HG02759 (cell line): ENCODE data around the gene GOLGA8H.
A peak's percentile ranks its signal among the peaks of the same experiment; 100 is the strongest.
"Not testable (repeated sequence)": the region's sequence is repeated elsewhere in the genome, so short reads cannot be mapped to it uniquely, and the experiment has no call there.

Experiments
- ATAC-seq: cut with Tn5 transposase; IDR thresholded peaks from one replicate; pipeline ENCODE4 v1.9.1; 2021; ENCODE audit warnings: mild to moderate bottlenecking, moderate library complexity; ENCODE audit not compliant: unreplicated experiment

Gene GOLGA8H, protein sequence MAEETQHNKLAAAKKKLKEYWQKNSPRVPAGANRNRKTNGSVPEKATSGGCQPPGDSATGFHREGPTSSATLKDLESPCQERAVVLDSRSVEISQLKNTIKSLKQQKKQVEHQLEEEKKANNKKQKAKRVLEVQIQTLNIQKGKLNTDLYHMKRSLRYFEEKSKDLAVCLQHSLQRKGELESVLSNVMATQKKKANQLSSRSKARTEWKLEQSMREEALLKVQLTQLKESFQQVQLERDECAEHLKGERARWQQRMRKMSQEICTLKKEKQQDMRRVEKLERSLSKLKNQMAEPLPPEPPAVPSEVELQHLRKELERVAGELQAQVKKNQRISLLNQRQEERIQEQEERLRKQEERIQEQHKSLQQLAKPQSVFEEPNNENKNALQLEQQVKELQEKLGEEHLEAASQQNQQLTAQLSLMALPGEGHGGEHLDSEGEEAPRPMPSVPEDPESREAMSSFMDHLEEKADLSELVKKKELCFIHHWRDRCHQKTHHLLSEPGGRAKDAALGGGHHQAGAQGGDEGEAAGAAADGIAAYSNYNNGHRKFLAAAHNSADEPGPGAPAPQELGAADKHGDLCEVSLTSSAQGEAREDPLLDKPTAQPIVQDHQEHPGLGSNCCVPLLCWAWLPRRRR

DNA sequence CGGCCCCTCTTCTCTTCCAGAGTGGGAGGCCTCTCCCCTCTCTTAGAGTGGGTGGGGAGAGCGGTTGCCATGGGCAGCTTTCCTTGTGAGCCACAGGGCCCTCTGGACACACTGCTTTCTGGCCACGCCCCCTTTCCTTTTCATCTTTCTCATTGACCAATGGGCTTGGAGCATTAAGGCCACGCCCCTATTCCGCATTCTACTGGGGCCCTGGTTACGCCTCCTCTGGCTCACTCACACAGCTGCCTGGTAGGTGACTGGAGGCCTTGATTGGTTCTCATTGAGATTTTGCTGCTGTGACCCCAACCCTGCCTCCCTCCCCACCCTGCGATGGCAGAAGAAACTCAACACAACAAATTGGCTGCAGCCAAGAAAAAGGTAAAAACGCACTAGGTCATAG, at the start of gene GOLGA8H:
Gene GOLGA8H, plus strand, starts transcription at position 233 of the 400 bp plus-strand sequence. Its CDS starts 98 bp downstream, at position 331.
- ATAC-seq = not testable (repeated sequence)

DNA sequence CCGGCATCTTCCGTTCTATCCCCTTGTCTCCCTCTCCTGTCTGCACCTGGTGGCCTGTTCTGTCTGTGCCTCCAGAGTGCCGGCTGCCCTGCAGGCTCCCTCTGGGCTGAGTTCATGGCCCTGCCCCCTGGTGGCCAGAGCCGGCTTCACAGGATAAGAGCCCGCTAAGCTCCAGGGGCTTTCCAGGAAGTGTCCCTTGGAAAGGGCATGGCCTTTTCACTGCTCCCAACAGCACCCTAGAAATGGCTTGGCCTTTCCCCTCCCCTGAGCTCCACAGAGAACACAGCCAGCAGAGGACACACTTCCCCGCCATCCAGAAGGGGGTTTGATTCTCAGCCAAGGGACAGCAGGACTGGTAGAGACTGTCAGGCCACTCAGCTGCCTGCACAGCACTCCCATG, 36.9 kb upstream of the GOLGA8H start:
- ATAC-seq = not testable (repeated sequence)

DNA sequence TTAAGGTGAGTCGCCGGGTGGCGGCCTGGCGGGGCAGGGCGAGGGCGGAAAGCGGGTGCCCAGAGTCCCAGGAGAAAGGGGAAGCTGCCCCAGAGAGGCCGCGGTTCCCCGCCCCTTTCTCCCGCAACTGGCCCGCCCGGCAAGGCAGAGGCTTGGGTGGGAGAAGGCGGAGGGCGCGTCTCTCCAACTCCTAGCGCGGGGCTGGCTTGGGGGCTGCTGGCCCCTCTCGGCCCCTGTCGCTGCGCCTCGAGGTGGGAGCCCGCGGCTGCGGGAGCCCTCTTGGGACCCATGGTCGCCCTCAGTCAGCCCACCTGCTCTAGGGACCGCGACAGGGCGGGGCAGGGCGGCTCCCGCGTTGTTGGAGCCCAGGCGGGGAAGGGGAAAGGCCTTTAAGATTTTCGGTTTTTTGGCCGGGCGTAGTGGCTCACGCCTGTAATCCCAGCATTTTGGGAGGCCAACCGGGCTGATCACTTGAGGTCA, 30.8 kb upstream of the GOLGA8H start:
- peak; percentile 47 for ATAC-seq

DNA sequence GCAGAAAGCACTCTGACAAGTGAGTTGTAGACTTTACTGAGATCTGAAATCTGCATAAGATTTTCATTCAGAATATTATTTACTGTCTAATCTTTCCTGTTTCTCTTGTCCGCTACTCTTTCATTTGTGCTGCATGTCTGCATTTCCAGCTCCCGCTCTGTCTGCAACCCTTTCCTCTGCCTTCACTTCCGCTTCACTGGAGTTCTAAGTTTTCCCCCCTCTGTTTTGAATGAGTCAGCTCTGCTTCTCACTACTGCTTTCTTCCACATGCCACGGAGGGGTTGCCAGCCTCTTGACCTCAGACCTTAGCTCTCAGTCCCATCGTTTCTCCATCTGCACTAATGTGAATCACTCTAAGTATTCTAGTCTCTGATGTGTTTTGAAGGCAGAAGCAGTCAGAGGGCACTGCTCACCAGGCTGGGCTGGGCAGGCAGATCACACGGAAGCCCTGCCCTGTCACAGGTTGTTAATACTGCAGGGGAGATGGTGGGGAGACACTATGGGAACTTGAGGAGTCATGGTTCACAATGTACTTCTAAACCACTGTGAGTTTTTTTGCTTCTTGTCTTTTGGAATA, 24.3 kb upstream of the GOLGA8H start:
- ATAC-seq = not testable (repeated sequence)

DNA sequence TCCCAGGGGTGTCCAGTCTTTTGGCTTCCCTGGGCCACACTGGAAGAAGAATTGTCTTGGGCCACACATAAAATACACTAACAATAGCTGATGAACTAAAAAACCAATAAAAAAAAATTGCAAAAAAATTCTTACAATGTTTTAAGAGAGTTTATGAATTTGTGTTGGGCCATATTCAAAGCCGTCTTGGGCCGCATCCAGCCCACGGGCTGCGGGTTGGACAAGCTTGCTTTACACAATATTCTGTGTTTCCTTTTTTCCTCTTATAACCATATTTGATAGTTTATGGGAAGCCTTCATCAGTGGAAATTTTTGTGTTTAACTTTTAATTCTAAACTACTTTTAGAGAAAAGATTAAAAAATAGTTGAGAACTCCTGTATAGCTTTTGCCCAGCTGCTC, 23.1 kb upstream of the GOLGA8H start:
- ATAC-seq = not testable (repeated sequence)

DNA sequence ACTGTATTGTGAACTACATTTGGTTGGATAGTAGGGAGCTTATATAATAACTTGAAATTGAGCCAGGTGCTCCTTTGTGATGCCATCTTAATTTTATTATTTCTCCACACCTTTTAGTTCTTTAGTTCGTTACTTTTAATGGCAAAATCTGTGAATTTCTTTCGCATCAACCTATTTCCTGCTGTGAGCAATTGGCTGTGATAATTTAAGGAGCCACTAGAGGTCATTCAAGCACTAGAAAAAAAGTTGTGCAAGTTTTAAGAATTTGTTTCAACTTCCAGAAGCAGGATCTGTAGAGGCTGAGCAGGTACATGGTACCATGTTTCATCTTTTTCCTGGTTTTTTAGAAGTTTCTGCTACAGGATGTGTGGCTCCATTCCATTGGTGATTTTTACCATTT, 4.9 kb upstream of the GOLGA8H start:
- ATAC-seq = not testable (repeated sequence)

DNA sequence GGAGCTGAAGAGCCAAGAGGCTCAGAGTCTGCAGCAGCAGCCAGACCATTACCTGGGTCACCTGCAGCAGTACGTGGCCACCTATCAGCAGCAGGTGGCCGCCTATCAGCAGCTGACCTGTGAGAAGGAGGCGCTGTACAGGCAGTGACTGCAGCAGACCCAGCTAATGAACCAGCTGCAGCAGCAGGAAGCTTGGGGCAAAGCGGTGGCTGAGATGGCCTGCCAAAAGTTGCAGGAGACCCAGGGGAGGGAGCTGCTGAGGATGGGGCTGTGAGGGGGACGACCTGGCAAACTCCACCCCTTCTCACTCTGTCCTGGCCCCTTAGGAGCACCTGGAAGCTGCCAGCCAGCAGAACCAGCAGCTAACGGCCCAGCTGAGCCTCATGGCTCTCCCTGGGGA, 8.4 kb downstream of the GOLGA8H start:
- ATAC-seq = not testable (repeated sequence)

DNA sequence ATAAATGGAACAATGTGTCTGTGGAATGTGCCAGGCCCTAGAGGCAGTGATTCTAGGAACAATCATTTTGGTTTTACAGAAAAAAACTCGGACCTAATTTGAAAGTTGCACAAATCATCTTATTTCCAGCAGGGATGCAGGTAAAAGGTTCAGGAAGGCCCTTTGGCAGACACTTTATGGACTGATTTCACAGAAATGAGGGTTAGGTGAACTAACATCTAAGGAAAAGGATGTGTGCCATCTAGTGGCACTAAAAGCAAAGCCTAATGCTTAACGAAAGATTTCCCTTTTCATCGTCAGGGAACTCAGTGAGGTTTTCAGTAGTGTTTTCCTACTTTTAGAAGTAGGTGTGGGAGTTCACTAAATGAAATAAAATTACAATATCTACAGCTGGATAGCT, 17.5 kb downstream of the GOLGA8H start:
- ATAC-seq = not testable (repeated sequence)

DNA sequence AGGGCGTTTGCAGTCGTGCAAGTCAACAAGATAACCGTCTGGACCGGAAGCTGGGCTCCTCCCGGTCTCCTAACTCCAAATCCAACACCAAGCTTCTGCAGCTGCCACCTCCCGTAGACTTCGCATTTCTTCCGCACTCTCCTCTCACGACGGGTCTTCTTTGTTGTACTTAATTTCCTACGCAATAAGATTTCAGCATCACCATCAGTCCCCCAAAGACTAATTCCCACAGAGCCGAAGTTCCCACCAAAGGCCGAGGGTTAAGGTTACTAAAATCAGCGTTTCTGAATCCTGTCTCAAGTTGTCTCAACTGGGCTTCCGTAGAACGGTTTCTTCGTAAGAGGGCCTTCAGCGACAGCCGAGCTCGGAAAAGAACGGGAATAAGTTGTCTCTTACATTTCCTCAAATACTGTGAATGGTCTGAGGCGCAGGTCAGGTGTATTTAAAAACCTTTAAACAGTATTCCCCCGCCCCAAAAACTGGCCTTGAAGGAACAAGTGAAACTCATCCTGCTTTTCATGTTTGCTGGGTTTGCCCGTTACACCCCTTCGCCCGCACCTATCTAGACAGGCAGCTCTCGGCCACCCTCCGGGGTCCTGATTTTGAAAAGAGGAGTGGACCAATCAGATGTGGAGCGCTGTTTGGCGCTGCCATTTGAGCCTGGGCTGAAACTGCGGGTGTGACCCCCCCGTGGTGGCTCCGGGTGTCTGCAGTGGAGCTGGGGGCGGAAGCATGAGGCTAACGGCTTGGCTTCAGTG, 21.8 kb downstream of the GOLGA8H start, which contains the start of gene ARHGAP11B:
Gene ARHGAP11B, plus strand, starts transcription at position 693 of the 758 bp plus-strand sequence.
- peak; percentile 94 for ATAC-seq

DNA sequence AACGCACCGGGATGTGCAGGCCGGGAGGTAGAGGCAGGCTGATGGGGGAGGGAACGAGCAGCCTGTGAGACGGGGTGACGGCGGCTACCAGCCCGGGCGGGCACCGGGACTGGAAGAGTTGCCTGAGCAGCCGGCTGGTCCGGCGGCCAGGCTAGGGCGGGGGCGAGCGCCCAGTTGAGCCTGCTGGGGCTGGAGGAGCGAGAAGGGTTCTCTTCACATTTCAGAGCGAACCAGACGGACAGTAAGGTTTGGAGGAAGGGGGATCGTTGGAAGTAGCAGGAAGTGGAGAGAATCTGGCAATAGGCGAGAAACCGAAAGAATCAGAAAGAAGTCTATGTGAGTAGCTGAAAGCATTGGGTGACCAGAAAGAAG, 22.4 kb downstream of the GOLGA8H start:
- ATAC-seq = peak; percentile 0

DNA sequence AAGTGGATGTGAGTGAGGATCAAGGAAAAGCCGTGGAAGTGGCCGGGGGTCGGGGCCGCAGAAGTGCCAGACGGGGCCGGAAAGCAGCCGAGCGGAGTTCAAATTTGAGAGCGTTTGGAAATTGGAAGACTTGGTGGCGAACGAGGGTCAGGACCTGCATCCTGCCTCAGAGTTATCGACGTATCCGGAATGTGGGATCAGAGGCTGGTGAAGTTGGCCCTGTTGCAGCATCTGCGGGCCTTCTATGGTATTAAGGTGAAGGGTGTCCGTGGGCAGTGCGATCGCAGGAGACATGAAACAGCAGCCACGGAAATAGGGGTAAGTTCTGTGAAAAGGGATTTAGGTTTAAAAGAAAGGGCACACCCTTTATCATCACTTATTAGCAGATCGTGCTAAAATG, 22.8 kb downstream of the GOLGA8H start:
- not testable (repeated sequence) for ATAC-seq

DNA sequence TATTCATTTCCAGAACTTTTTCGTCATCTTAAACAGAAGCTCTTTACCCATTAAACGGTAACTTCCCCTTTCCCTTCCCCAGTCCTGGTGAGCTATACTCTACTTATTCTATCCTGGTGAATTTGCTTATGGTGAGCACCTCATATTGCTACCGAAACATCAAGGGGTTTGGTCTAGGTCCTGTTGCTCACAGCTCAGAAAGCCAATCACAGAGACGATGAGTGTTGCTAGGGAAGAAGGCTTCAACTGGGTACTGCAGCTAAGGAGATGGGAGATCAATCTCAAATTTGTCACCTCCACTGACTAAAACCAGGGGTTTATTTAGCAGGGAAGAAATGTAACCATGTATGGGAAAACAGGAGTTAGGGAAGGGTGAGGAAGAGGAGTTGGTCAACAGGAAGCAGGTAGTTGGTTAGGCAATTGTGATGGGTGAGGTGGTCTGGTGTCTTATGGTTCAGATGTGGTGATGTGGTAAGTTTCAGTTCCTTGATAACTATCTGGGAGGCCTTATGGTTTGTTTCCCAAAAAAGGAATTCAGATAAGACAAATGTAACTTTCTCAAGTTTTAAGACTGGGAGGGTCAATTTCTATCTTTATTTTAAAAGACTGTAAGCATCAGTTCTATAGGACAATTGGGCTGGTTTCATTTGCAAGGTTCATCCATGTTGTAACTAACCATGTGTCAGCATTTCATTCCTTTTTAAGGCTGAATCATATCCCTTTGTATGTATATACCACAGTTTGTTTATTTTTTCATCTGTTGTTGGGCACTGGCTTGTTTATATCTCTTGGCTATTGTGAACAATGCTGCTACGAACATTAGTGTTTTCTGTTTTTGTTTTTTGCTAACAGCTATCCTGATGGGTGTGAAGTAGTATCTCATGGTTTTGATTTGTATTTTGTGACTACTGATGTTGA, 46.4 kb downstream of the GOLGA8H start:
- ATAC-seq = peak; percentile 97

DNA sequence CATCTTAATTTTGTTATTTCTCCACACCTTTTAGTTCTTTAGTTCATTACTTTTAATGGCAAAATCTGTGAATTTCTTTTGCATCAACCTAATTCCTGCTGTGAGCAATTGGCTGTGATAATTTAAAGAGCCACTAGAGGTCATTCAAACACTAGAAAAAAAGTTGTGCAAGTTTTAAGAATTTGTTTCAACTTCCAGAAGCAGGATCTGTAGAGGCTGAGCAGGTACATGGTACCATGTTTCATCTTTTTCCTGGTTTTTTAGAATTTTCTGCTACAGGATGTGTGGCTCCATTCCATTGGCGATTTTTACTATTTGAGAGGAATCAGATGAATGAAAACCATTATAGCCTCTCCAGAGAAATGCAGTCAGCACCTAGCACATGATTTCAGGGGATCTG, 57.3 kb downstream of the GOLGA8H start:
- not testable (repeated sequence) for ATAC-seq
